Right cardiac atrium (tissue), 5 donors: Measurements from ENCODE around the gene CIBAR2. TPM values are rescaled to one million over a fixed set of nuclear protein-coding genes. Genes with fewer than 3 reads are reported as not detected.
A peak's percentile ranks its signal among the peaks of the same experiment; 100 is the strongest.
"Not testable (repeated sequence)": the region's sequence is repeated elsewhere in the genome, so short reads cannot be mapped to it uniquely, and the experiment has no call there.

Experiments
- ATAC-seq, 2 donors: fragments of 200-7000 bp; cut with Tn5 transposase; one replicate each; pipeline versions ENCODE4 v1.8.0 to v1.9.1; 2020; ENCODE audit warnings: moderate library complexity in 2 of 2, mild to moderate bottlenecking in 1 of 2
- DNase-seq, 3 donors: peaks; one replicate each; pipeline ENCODE4 v3.0.0-alpha.2; 2020
- H3K27ac ChIP-seq: one replicate; pipeline ENCODE4 v1.5.1; 2013; ENCODE audit warnings: mild to moderate bottlenecking, low read length, control low read depth, moderate library complexity
- H3K27me3 ChIP-seq: one replicate; pipeline ENCODE4 v1.6.1; 2013; ENCODE audit not compliant: control insufficient read depth, insufficient read depth
- H3K4me1 ChIP-seq: one replicate; pipeline ENCODE4 v1.6.1; 2013; ENCODE audit warnings: low read length; ENCODE audit not compliant: control insufficient read depth, insufficient read depth
- H3K4me3 ChIP-seq: one replicate; pipeline ENCODE4 v1.5.1; 2013; ENCODE audit warnings: low read length, control low read depth
- H3K9me3 ChIP-seq: one replicate; pipeline ENCODE4 v1.6.1; 2013; ENCODE audit warnings: low read length; ENCODE audit not compliant: control insufficient read depth
- WGBS: extraction: QIAGEN DNeasy Blood & Tissue Kit; methylation state at CpG from one replicate; pipeline ENCODE4 v1.1.7; 2013; 5-methylcytosine and 5-hydroxymethylcytosine counted together
- intact Hi-C, 4 donors: fragments of 100-400 bp; cut with DNase I; formaldehyde crosslinking; loops; one replicate each; pipeline versions ENCODE4 v1.11.0 to v1.14.0; 2022 to 2023
- polyA plus RNA-seq: library from polyadenylated mRNA; stranded (reverse); fragments of 200-250 nt; gene quantifications from one replicate; pipeline ENCODE4 v1.2.3, GENCODE V29; 2013
- total RNA-seq, 4 donors: library from RNA; stranded (reverse); fragmentation: NEBNext Ultra II Directional; extraction: Animal tissue kit (Norgen Biotek cat#: 25700); gene quantifications; one replicate each; pipeline ENCODE4 v1.2.1, GENCODE V29; 2021
- donor health status: healthy with polysubstance abuse.
- donor health status: DM: no; HTN: yes; CAD: no.
- donor health status: DM: no; HTN: no; CAD: no.
- donor health status: DM: no; HTN: yes; CAD: no; lungs with severe emphysema.
- donor health status: DM: yes; HTN: yes; CAD: no.

The CIBAR2 gene
- total and polyA plus RNA-seq, 5 donors: 0.09 TPM; not detected in 4

GRCh38 chr16:85058909-85059308, 53.4 kb downstream of the CIBAR2 start:
- no peaks in the 10 kb centered on the region for H3K9me3 ChIP-seq
- no peak for ATAC-seq

GRCh38 chr16:85057948-85058347, 54.3 kb downstream of the CIBAR2 start:
- peaks cover 5% of the 10 kb centered on the region for H3K4me1 ChIP-seq
- WGBS: 68% methylated on average over 7 of the region's 7 CpGs
- no peak overlapping the region for H3K4me3 ChIP-seq
- H3K9me3 ChIP-seq: no peaks in the 10 kb centered on the region
- DNase-seq (peak in 2 of 3 donors; percentile 41 to 45), ATAC-seq (peak in 1 of 2 donors; percentile 57)
- intact Hi-C loops: no loop called here
- no peak overlapping the region for H3K27ac ChIP-seq
- no peaks in the 10 kb centered on the region for H3K27me3 ChIP-seq

More at GRCh38 chr16:85058909-85059308, 53.4 kb downstream of the CIBAR2 start:
- DNase-seq: no peak
- Histone ChIP-seq H3K27me3 (no peaks in the 10 kb centered on the region), H3K4me3 (no peak overlapping the region), H3K27ac (no peak overlapping the region), H3K4me1 (peaks cover 5% of the 10 kb centered on the region)
- intact Hi-C loops: no loop called here
- 72% methylated on average over 4 of the region's 4 CpGs for whole genome bisulfite sequencing

- intact Hi-C loops: no loop called here
- Histone ChIP-seq H3K4me3 (no peak overlapping the region), H3K9me3 (no peaks in the 10 kb centered on the region), H3K27me3 (no peaks in the 10 kb centered on the region), H3K27ac (no peak overlapping the region), H3K4me1 (peaks cover 5% of the 10 kb centered on the region)
- peak in 2 of 3 donors; percentile 7 to 39 for DNase-seq
- 78% methylated on average over 9 of the region's 9 CpGs for WGBS
- no peak for ATAC-seq
Measured at GRCh38 chr16:85057212-85057889, 54.9 kb downstream of the CIBAR2 start.

- WGBS: 66% methylated on average over 16 of the region's 16 CpGs
- peaks cover 5% of the 10 kb centered on the region for H3K4me1 ChIP-seq
- intact Hi-C loops: no loop called here
- H3K27me3 ChIP-seq: no peaks in the 10 kb centered on the region
- peak overlapping the region; percentile 58 for H3K27ac ChIP-seq
- no peak overlapping the region for H3K4me3 ChIP-seq
- peak in 2 of 3 donors; percentile 67 to 76 for DNase-seq
- no peaks in the 10 kb centered on the region for H3K9me3 ChIP-seq
- ATAC-seq: peak; percentile 70 to 71
Measured at GRCh38 chr16:85056211-85056748, 56.0 kb downstream of the CIBAR2 start.

GRCh38 chr16:85055493-85056210, 56.6 kb downstream of the CIBAR2 start:
- DNase-seq: peak in 2 of 3 donors; percentile 65 to 72
- intact Hi-C loops: no loop called here
- peaks cover 5% of the 10 kb centered on the region for H3K4me1 ChIP-seq
- peak; percentile 78 to 84 for ATAC-seq
- no peaks in the 10 kb centered on the region for H3K27me3 ChIP-seq
- 35% methylated on average over 14 of the region's 14 CpGs for WGBS
- peak overlapping the region; percentile 58 for H3K27ac ChIP-seq
- no peak overlapping the region for H3K4me3 ChIP-seq
- H3K9me3 ChIP-seq: no peaks in the 10 kb centered on the region

GRCh38 chr16:85054948-85055492, 57.3 kb downstream of the CIBAR2 start:
- intact Hi-C loops: no loop called here
- no peak overlapping the region for H3K4me3 ChIP-seq
- WGBS: 65% methylated on average over 6 of the region's 6 CpGs
- no peak overlapping the region for H3K27ac ChIP-seq
- H3K9me3 ChIP-seq: no peaks in the 10 kb centered on the region
- no peak for ATAC-seq
- peak in 1 of 3 donors; percentile 53 for DNase-seq
- no peaks in the 10 kb centered on the region for H3K27me3 ChIP-seq
- H3K4me1 ChIP-seq: peaks cover 5% of the 10 kb centered on the region

- H3K4me3 ChIP-seq, H3K27me3 ChIP-seq, ATAC-seq, H3K9me3 ChIP-seq, H3K27ac ChIP-seq, intact Hi-C loops, H3K4me1 ChIP-seq: not testable (repeated sequence)
- 97% methylated on average over 3 of the region's 3 CpGs for WGBS
- peak in 1 of 3 donors; percentile 2 for DNase-seq
Measured at GRCh38 chr16:85054321-85054720, 58.0 kb downstream of the CIBAR2 start.

- WGBS: 93% methylated on average over 10 of the region's 10 CpGs
- ATAC-seq (no peak), DNase-seq (peak in 2 of 3 donors; percentile 9 to 17)
- Histone ChIP-seq H3K9me3 (no peaks in the 10 kb centered on the region), H3K27ac (no peak overlapping the region), H3K4me3 (no peak overlapping the region), H3K4me1 (peaks cover 5% of the 10 kb centered on the region), H3K27me3 (no peaks in the 10 kb centered on the region)
- intact Hi-C loops: no loop called here
Measured at GRCh38 chr16:85052536-85052935, 59.7 kb downstream of the CIBAR2 start.

- no peak overlapping the region for H3K4me3 ChIP-seq
- DNase-seq (peak in 2 of 3 donors; percentile 2 to 4), ATAC-seq (no peak)
- 84% methylated on average over 8 of the region's 8 CpGs for WGBS
- no peaks in the 10 kb centered on the region for H3K27me3 ChIP-seq
- intact Hi-C loops: no loop called here
- no peaks in the 10 kb centered on the region for H3K9me3 ChIP-seq
- H3K4me1 ChIP-seq: peaks cover 5% of the 10 kb centered on the region
- H3K27ac ChIP-seq: no peak overlapping the region
Measured at GRCh38 chr16:85051683-85052082, 60.6 kb downstream of the CIBAR2 start.

GRCh38 chr16:85051067-85051581, 61.1 kb downstream of the CIBAR2 start:
- Histone ChIP-seq H3K9me3 (no peaks in the 10 kb centered on the region), H3K4me3 (no peak overlapping the region), H3K4me1 (peaks cover 5% of the 10 kb centered on the region), H3K27me3 (no peaks in the 10 kb centered on the region), H3K27ac (no peak overlapping the region)
- intact Hi-C loops: no loop called here
- no peak for ATAC-seq
- 65% methylated on average over 8 of the region's 8 CpGs for WGBS
- DNase-seq: peak in 1 of 3 donors; percentile 25
